GM19324 (cell line): ENCODE measurements around the gene SERPINA12.

Source experiments
- ATAC-seq: cut with Tn5 transposase; IDR thresholded peaks from one replicate; pipeline ENCODE4 v1.9.1; 2021; ENCODE audit warnings: mild to moderate bottlenecking, moderate library complexity; ENCODE audit not compliant: unreplicated experiment, low FRiP score

The SERPINA12 gene

DNA sequence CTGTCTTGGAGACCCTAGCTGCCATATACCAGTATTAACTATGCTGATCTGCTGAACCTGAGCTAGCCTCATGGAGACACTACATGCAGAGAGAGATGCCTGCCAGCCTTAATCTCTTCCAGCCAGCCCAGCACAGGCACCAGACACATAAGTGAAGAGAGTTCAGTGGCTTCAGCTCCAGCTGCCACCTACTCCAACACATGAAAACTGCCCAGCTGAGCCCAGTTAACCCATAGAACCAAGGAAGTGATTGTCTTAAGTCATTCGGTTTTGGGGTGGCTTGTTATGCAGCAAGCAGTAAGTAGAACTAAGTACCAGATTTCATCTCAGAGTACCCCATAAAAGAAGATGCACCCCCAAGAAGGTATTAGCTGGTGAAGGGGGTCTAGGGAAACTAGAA, 64.3 kb downstream of the SERPINA12 start:
- ATAC-seq = no peak

- ATAC-seq = no peak
Measured at GRCh38 chr14:94441531-94442205, 67.6 kb downstream of the SERPINA12 start.

- ATAC-seq = no peak
Measured at GRCh38 chr14:94441130-94441529, 68.1 kb downstream of the SERPINA12 start.

GRCh38 chr14:94439453-94440057, 69.7 kb downstream of the SERPINA12 start:
- ATAC-seq = no peak
